Activated CD8-positive, alpha-beta memory T cell treated with anti-CD3 and anti-CD28 coated beads, Interleukin-2, amount 50 U/mL, for 4 hours (primary cell): ENCODE measurements around the gene SLC38A9.

ENCODE experiments used
- DNase-seq: peaks from one replicate; pipeline ENCODE4 v3.0.0-alpha.2; 2020

SLC38A9 gene

GRCh38 chr5:55645304-55645703 is 66.8 kb downstream of the SLC38A9 start:
- no peak for DNase-seq

DNA sequence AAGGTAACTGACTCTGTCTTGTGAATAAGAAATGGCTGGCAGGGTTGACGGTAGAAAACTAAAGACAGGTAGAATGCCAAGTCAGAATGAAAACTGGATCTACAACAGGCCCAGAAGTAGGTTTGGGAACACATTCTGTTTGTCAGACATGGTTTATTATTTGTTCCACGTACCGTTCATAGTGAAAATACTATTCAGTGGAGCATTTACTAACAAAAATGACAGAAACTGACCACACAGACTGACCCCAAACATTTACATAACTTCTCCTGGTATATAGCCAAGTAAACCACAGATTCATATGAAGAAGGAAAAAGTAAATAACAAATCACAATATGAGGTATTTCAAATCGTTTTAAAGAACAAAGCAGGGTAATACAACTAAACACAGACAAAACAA is 73.7 kb downstream of the SLC38A9 start:
- DNase-seq, result no peak

DNA sequence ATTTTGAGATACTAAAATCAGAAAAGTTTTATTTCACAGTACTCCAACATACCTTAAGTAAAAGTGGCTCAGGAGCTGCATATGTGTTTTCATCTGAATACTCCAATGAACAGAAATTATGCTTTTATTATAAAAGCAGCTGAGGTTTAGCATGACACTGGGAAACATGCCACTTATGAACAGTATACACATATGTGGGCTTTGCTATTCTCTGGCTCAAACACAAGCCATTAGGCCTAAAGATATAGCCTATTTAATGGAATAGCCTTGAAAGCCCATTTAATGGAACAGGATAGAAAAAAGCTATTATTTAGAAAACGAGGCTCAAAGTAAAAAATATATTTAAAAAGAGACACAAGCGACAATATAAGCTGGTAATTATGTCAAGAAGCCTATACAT is 74.1 kb downstream of the SLC38A9 start:
- no peak for DNase-seq

GRCh38 chr5:55636683-55637082 is 75.4 kb downstream of the SLC38A9 start:
- no peak for DNase-seq

GRCh38 chr5:55636177-55636576 is 75.9 kb downstream of the SLC38A9 start:
- DNase-seq, result no peak

- DNase-seq, result no peak
Measured at GRCh38 chr5:55634866-55635265, 77.3 kb downstream of the SLC38A9 start.

DNA sequence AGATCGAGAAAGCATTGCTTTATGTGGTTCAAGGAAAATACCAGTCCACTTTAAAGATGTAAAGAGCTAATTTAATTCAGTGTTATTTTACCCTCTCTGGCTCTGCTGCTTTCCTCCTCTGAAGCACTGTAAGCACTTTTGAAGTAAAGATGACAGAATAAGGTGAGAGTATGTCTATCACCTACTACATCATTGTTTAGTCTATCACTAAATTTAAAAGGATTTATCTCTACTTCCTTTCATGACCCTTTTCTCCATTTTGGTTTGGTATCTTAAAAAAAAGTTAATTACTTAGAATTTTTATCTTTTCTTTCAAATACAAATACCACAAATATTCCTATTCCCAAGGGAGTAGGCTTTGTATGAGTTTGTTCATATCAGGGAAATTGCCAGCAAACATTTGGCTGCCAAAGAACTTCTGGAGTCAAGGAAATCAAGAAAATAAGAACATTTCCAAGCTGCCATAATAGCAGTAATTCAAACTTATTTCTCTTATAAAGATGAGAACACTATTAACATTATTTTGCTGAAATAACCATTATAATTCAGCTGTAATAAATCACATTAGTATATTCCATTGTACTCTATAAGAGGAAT is 77.8 kb downstream of the SLC38A9 start:
- no peak for DNase-seq

DNA sequence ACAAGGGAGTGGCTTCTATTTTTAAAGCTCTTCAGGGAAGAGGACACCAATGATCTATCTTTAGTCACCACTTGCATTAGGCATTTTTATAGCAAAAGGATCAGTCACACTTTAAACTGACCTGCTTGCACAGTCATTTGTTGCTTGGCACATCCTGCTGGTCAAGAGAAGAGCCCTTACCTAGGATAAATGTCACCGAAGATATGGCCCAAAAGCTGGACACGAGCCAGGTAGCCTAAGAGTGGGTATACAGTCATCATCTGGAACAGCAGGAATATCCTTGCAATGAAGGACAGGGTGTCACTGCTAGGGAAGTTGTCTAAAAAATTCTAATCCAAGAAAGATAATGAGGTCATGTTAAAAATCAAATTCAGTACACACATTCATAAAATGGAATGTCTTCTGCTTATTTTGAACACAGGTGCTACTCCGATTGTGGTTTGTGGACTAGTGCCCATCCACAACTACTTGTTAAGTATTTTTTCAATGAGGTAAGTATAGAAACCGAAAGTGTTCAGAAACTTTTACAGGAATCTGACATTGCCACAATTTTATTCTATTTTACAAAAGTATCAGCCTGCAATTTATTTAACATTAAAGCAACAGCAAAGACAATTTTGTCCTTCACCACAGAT is 78.4 kb downstream of the SLC38A9 start:
- no peak for DNase-seq

DNA sequence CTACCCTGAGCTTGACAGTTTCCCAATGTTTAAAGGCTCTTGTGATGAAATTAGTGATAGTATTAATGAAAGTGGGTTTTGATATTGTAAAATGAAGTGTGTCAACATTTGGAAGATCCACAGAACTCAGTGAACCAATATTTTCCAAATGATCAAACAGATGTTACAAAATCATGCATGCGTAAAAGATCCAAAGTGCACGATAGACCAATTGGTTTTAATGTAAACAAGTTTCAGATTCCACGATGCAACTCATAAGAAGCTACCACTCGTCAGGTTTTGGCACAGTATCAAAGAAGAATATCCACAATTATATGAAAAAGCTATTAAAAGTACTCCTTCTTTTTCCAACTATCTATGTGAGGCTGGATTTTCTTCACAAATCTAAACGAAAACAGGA is 82.3 kb downstream of the SLC38A9 start:
- no peak for DNase-seq

DNA sequence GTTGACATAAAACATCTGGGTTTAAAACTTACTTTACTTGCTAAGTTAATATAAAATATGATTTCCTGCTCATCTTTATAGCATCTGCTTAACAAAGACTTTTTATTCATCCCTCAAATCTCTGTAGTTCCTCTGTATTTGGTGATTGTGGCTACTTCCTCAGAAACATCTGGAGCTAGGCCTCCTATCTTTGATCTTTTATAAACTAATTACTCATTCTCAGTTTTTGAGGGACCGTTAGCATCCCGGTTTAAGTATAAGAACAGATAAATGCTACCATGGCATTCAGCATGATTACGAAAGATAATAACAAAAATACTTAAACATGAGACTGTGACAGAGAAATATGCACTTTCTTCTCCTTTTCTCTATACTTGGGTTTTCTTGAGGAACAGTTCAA is 85.3 kb downstream of the SLC38A9 start:
- no peak for DNase-seq

DNA sequence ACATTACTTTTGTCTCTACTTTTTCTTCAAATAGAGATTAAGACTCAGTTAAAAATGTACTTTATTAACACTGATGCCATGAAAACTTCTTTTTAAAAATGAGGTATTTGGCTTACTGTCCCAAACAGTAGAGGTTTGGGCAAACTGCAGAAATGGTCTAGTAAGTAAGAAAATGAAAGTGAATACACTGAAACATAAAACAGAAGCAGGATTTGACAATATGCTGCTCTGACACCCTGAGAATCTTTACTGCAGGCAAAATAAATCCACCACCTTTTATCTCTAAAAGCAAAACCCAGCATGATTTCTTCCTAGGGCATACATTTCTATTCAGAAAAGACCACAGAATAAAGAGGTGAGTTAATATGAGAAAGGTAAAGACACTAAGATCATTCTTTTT is 86.2 kb downstream of the SLC38A9 start:
- DNase-seq, result no peak

- no peak for DNase-seq
Measured at GRCh38 chr5:55625589-55625909, 86.6 kb downstream of the SLC38A9 start.

DNA sequence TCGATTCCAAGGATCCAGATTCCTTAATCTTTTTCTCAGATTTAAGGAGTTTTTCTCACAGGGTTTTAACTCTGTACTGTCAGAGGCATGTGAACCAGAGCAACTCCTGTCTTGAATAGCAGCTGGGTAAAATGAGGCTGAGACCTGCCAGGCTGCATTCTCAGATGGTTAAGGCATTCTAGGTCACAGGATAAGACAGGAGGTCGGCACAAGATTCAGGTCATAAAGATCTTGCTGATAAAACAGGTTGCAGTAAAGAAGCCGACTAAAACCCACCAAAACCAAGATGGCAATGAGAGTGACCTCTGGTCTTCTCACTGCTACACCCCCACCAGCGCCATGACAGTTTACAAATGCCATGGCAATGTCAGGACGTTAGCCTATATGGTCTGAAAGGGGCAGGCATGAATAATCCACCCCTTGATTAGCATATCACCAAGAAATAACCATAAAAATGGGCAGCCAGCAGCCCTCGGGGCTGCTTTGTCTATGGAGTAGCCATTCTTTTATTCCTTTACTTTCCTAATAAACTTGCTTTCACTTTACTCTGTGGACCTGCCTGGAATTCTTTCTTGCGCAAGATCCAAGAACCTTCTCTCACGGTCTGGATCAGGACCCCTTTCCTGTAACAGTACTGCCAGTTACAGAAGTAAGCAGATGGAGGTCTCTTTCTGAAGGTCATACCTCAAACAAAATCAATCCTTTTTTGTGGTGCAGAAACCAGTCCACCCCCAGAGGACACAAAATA is 87.1 kb downstream of the SLC38A9 start:
- DNase-seq, result no peak

DNA sequence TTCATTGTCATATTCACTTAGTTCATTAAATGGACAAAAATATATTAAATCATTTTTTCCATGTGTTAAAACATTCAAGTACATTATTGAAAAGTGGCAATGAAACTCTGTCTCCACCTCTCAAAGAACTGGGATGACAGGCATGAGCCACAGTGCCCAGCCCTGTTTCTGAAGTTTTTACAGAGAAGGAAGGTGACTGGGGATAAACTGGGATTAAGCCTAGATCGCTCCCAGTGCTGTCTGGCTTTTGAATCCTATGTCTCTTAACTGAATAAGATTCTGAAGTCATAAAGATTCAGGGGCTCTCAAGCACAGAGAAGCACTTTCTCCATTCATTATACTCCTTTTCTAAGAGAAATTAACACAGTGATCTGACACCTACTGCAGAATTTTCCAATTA is 88.3 kb downstream of the SLC38A9 start:
- DNase-seq, result no peak

GRCh38 chr5:55622460-55622859 is 89.7 kb downstream of the SLC38A9 start:
- no peak for DNase-seq

GRCh38 chr5:55621229-55621628 is 90.9 kb downstream of the SLC38A9 start:
- no peak for DNase-seq

DNA sequence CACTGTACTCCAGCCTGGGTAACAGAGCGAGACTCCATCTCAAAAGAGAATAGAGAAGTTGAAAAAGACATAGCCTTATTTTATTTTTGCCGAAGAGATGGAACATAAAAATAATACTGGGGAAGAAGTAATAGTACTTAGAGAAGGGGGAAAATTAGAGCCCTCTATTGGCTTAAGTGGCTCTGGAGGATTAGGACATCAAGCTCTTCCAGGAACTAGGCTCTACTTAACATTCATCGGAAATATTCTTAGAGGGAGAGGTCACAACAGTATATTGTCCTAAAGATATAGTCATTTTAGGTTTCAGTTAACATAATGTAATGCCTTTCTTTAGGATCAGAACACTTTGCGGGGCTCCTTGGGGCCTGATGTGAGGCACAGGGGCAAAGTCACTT is 91.4 kb downstream of the SLC38A9 start:
- DNase-seq, result no peak

DNA sequence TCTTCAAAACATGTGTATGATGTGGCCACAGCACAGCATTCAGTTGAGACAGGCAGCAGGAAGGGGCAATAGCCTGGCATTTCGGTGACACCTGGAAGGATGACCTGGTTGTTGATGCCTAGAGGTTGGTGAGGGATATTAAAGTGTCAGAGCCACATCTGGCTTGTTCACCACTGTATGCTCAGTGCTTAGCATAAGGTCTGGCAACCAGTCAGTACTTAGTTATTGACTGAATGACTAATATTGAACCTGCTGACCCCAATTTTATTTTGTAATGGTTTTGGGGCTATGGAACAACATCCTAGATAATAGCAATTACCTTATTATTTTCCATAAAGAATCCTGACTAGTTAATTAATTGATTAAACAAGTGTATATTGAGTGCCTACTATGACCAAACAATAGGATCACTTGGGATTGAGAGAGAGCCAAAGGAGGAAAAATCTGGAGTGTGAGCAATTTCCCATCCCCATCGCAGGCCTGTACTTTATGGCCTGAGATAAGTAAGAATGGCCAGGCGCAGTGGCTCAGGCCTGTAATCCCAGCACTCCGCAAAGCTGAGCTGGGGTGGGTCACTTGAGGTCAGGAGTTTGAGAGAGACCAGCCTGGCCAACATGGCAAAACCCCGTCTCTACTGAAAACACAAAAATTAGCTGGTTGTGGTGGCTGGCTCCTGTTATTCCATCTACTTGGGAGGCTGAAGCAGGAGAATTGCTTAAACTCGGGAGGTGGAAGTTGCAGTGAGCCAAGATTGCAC is 91.9 kb downstream of the SLC38A9 start:
- no peak for DNase-seq

- no peak for DNase-seq
Measured at GRCh38 chr5:55618318-55618717, 93.8 kb downstream of the SLC38A9 start.

DNA sequence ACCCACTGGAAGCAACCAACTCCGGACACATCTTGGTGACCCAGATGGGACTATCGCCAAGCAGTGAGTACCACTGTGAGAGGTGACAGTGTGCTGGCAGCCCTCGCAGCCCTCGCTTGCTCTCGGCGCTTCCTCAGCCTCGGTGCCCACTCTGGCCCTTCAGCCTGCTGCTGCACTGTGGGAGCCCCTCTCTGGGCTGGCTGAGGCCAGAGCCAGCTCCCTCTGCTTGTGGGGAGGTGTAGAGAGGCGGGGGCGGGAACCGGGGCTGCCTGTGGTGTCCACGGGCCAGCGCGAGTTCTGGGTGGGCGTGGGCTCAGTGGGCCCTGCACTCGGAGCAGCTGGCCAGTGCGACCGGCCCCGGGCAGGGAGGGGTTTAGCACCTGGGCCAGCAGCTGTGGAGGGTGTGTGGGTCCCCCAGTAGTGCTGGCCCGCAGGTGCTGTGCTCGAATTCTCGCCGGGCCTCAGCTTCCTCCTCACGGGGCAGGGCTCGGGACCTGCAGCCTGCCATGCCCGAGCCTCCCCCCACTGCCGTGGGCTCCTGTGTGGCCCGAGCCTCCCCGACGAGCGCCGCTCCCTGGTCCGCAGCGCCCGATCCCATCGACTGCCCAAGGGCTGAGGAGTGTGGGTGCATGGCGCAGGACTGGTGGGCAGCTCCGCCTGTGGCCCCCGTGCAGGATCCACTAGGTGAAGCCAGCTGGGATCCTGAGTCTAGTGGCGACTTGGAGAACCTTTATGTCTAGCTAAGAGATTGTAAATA is 98.8 kb downstream of the SLC38A9 start:
- DNase-seq, result no peak

- DNase-seq, result no peak
Measured at GRCh38 chr5:55610542-55610941, 101.6 kb downstream of the SLC38A9 start.

DNA sequence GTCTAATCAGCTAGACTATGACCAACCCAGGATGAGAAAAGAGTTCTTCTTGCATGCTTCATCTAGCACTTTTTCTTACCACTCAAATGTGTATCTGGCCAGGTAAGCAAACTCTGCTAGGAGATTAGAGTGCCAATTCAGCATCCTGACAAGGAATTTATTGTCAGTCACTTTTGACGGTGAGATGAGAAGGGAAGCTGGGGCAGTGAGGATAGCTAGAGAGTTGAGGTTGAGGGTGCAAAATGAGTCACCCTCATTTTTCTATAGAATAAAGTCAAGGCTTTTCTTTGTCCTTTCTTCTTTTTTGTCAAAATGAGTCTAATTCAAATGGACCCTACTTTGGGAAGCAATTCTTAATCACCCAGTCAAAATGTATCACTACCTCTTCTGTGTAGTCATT is 102.7 kb downstream of the SLC38A9 start:
- no peak for DNase-seq
